ENCODE data around the gene TIE1. TPM values are rescaled to one million over a fixed set of nuclear protein-coding genes. Genes with fewer than 3 reads are reported as not detected.

TIE1 gene
- total and polyA plus RNA-seq, 9 of the 15 experiments (the other 6 are each of a cell fraction or from before 2014, with no cell fraction given) = 0.07 to 0.49 (median 0.14) TPM; not detected in 4

GRCh38 chr1:43319766-43320165 lies 19.0 kb downstream of the TIE1 start:
- in situ Hi-C loops (cut with MboI) (no loop called here), intact Hi-C loops (cut with micrococcal nuclease) (no loop called here)
- H4K20me1 ChIP-seq (replicated peaks; ENCODE audit: control insufficient read depth, insufficient read depth, low read length) = peaks cover 8% of the 10 kb centered on the region; the same call in 1 of the 2 replicates
- no TSS peak for BruUV-seq (replicated peaks)
- H3K4me3 ChIP-seq = no peak overlapping the region
- CTCF ChIA-PET (ENCODE audit: low intra/inter-chr PET ratio) = no interaction called here
- no peaks in the 10 kb centered on the region for H3K79me2 ChIP-seq (ENCODE audit: control insufficient read depth, insufficient read depth, low read length)
- H3K9me3 ChIP-seq (replicated peaks; ENCODE audit: control insufficient read depth, insufficient read depth, low read depth, low read length) = peaks cover 2% of the 10 kb centered on the region; the same call in 1 of the 2 replicates
- FAIRE-seq (no peak), ATAC-seq (no peak), DNase-seq (ENCODE audit: extremely low read depth in 1 of 4, low spot score in 3 of 4) (no peak)
- H3K4me2 ChIP-seq (ENCODE audit: insufficient read depth, low read length) = no peak overlapping the region
- H3K27me3 ChIP-seq (ENCODE audit: control insufficient read depth in 2 of 2, insufficient read depth in 2 of 2, low read length in 2 of 2) = peaks cover 6 to 21% of the 10 kb centered on the region in 2 experiments; a peak in 3 of 5 replicates
- H2AFZ ChIP-seq (ENCODE audit: low read depth, low read length) = no peak overlapping the region
- H3K27ac ChIP-seq (ENCODE audit: extremely low read depth, low read depth, low read length) = no peak overlapping the region
- H3K4me1 ChIP-seq (replicated peaks in 1 of 2; ENCODE audit: control insufficient read depth in 2 of 2, insufficient read depth in 2 of 2, low read length in 2 of 2) = peaks cover 3 to 11% of the 10 kb centered on the region in 2 experiments; a peak in 3 of 5 replicates
- POLR2A ChIA-PET = no interaction called here
- WGBS (ENCODE audit: insufficient coverage, low coverage, missing lambda C conversion rate) = 97% methylated on average over 2 of the region's 3 CpGs
- H3K9ac ChIP-seq (ENCODE audit: insufficient read depth in 1 of 2, low read depth in 2 of 2, low read length in 2 of 2) = no peak overlapping the region
- H3K36me3 ChIP-seq (ENCODE audit: control insufficient read depth, insufficient read depth, low read length) = no peaks in the 10 kb centered on the region
- TF ChIP-seq NFE2L1 (tag; IDR thresholded peaks at IDR 0.05; ENCODE audit: borderline replicate concordance, low read depth) (no peak), HEY1 (CRISPR knock-in tag; IDR thresholded peaks at IDR 0.05; ENCODE audit: borderline replicate concordance) (no peak), NR0B1 (IDR thresholded peaks at IDR 0.05; ENCODE audit: partially characterized antibody) (no peak), MNT (conservative IDR thresholded peaks at IDR 0.05) (no peak), ZNF696 (CRISPR knock-in tag; conservative IDR thresholded peaks at IDR 0.05) (no peak), POLR2AphosphoS5 (IDR thresholded peaks at IDR 0.05; ENCODE audit: control insufficient read depth, insufficient read depth, low read depth, low read length) (no peak), PTRF (tag; IDR thresholded peaks at IDR 0.05) (no peak), DLX4 (CRISPR knock-in tag; IDR thresholded peaks at IDR 0.05) (no peak), CHD2 (IDR thresholded peaks at IDR 0.05; ENCODE audit: low read depth, low read length) (no peak), MAFG (tag; conservative IDR thresholded peaks at IDR 0.05) (no peak), ELF4 (CRISPR knock-in tag; IDR thresholded peaks at IDR 0.05) (no peak), ZBED1 (IDR thresholded peaks at IDR 0.05) (no peak), KAT7 (CRISPR knock-in tag; IDR thresholded peaks at IDR 0.05; ENCODE audit: borderline replicate concordance) (no peak), ZNF146 (CRISPR knock-in tag; IDR thresholded peaks at IDR 0.05; ENCODE audit: unreplicated experiment) (no peak), ZBTB12 (CRISPR knock-in tag; IDR thresholded peaks at IDR 0.05) (no peak), TAF1 (IDR thresholded peaks at IDR 0.05; ENCODE audit: control insufficient read depth, extremely low read depth, insufficient read depth, low read length, severe bottlenecking) (no peak), RBM22 (IDR thresholded peaks at IDR 0.05; ENCODE audit: low read depth, low read length, poor library complexity, severe bottlenecking) (no peak)
- no peaks in the 10 kb centered on the region for H3K9me1 ChIP-seq (ENCODE audit: control insufficient read depth, insufficient read depth, low read length)
